GM18861 (cell line): ENCODE measurements around the gene RCSD1.
"Not testable (repeated sequence)": the region's sequence is repeated elsewhere in the genome, so short reads cannot be mapped to it uniquely, and the experiment has no call there.

Source experiments
- ATAC-seq: cut with Tn5 transposase; IDR thresholded peaks from one replicate; pipeline ENCODE4 v1.9.1; 2021; ENCODE audit not compliant: unreplicated experiment

The RCSD1 gene

DNA sequence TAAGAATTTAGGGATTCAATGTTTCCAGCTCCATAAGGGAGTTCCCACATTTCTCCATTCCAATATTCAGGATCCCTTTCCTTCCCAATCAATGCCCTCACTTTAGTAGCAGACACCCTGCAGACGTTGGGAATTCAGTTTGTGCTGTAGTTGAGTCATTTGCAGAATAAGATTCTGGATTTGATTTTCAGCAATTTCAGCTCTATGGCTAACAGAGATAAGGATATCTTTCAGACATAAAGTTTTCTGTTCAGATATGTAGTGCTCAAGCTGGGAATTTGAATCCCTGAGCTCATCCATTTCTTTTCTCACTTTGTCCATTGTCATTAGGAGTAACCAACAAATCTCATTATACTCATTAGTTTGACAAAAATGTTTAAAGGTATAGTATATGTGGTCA, 104.8 kb downstream of the RCSD1 start:
- ATAC-seq, result no peak

- no peak for ATAC-seq
Measured at GRCh38 chr1:167737169-167737568, 107.1 kb downstream of the RCSD1 start.

- no peak for ATAC-seq
Measured at GRCh38 chr1:167738158-167738557, 108.1 kb downstream of the RCSD1 start.

GRCh38 chr1:167739752-167740151, 109.7 kb downstream of the RCSD1 start:
- no peak for ATAC-seq

DNA sequence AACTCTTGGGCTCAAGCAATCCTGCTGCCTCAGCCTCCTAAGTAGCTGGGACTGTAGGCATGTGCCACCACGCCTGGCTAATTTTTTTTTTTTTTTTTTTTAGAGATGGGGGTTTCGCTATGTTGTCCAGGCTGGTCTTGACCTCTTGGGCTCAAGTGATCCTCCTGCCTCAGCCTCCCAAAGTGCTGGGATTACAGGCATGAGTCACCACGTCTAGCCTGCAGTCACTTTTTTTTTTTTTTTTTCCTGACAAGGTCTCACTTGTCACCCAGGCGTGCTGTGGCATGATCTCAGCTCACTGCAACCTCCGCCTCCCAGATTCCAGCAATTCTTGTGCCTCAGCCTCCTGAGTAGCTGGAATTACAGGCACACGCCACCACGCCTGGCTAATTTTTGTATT, 111.1 kb downstream of the RCSD1 start:
- ATAC-seq, result not testable (repeated sequence)

DNA sequence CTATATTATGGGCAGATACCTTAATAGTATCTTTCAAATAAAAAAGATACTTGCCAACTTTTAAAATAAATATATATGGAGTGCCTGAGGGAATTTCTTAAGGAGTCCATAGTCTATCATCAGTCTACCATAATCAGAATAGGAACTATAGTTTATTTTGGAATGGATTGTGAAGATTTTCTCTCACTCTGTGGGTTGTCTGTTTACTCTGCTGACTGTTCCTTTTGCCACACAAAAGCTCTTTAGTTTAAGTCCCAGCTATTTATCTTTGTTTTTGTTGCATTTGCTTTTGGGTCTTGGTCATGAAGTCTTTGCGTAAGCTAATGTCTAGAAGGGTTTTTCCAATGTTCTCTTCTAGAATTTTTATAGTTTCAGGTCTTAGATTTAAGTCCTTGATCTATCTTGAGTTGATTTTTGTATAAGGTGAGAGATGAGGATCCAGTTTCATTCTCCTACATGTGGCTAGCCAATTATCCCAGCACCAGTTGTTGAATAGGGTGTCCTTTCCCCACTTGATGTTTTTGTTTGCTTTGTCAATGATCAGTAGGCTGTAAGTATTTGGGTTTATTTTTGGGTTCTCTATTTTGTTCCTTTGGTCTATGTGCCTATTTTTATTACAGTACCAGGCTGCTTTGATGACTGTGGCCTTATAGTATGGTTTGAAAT, 112.5 kb downstream of the RCSD1 start:
- not testable (repeated sequence) for ATAC-seq

- no peak for ATAC-seq
Measured at GRCh38 chr1:167744901-167745300, 114.9 kb downstream of the RCSD1 start.

DNA sequence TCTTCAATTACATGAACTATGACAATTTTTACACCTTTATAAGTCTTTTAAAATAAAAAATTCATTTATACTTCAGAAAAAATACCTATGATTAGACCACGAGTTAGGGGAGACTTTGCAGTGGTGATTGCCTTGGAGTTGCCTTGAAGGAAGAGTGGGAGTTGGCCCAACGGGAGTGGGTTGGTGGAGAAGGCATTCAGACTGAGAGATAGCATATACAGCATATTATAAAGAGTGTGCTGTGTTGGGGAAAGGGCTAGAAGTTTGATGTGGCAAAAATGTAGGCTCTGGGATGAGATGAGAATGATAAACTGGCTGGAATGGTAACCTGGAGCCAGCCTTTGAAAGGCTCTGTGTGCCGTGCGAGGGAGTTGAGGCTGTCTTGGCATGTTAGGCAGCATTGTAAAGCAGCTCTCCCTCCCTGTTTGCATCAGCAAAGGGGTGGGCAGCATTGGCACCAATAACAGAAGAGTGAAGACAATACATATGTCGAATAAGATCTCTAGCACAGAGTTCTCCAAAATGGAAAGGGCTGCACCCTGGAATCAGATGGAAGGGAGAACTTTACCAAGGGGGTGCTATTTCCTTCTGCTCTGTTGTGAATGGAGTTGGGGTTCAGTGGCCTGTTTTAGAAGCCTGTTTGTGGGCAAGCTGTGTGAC, 116.1 kb downstream of the RCSD1 start:
- ATAC-seq, result no peak

DNA sequence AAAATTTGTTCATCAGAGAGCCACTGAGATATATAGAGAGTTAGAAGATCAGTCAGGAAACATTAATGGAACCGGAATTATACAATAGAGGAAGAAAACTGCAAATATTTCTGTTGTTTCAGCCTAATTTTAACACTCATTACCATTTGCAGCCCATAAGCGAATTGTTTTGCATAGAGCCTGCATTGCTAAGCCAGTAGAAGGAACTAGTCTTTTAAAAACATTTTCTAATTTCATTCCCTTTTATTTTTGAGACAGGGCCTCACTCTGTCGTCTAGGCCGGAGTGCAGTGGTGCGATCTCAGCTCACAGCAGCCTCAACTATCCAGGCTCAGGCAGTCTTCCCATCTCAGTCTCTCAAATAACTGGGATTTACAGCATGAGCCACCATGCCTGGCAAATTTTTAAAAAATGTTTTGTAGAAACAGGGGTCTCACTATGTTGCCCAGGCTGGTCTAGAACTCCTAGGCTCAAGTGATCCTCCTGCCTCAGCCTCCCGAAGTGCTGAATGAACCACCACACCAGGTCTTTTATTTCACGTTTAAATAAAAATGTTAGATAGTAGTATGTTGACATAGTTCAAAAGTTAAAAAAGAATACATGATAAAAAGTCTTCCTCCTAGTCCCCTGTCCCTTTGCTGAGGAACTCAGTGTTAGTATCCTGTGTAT, 117.1 kb downstream of the RCSD1 start:
- no peak for ATAC-seq

- no peak for ATAC-seq
Measured at GRCh38 chr1:167747988-167748387, 118.0 kb downstream of the RCSD1 start.

DNA sequence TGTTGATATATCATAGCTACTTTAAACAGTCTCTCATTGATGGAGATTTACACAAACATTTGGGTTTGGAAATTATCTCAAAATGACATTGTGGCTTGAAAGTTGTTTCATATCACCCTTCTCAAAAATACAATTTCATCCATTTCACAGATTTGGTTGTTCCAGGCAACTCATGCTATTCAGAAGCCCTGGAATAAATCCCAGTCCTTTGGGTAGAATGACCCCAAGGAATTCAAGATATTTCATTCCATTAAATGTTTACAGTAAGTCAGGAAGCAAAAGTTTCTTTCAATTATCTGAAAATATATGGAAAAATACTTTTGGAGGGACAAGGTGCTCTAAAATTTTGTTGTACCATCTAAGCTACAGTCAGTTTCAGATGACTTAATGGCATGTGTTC, 118.9 kb downstream of the RCSD1 start:
- no peak for ATAC-seq

DNA sequence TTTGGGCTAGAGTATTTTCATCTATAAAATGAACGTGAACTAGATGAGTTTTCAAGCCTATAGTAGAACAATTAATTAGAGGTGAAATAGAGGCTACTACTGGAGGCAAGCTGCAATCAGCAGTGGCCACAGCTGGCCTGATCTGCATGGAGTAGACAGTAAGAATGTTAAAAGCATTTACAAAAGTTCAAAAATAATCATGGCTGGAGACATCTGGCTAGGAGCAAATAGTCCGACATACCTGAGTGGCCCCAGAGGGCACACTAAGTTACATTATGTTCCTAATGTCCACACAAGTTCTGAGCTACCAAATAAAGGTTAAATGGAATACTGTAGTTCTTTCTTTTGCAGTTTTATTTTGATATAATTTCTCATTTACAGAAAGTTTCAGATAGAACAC, 119.7 kb downstream of the RCSD1 start:
- ATAC-seq, result no peak

DNA sequence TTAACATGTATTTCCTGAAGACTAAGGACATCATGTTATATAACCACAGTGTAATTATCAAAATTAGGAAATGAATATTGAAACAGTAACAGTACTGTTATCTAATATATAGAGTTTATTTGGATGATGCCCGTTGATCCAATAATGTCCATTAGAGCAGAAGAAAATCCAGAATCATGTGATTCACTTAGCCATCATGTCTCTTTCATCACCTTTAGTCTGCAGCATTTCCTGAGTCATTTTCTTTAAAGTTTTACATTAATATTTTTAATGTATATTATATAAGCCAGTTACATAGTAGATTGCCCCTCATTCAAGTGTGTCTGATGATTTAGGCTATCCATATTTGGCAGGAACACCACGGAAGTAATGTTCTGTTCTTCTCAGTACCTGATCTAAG, 120.6 kb downstream of the RCSD1 start:
- no peak for ATAC-seq

DNA sequence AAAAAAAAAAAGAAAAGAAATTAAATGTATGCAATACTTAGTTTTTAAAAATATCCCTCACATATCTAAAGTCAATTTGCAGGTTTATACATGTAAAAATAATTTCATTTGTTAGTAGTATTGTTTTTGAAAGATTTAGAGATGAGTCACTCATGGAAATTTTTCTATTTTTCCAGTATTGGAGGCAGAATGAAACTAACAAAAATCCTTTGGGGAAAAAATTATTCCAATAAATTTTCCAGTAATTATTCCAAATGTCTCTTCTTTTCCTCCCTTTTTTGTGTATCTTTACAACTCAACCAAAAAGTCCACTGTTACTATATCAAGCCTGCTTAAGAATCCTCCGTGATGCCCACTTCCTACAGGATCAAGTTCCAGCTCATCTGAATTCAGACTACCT, 121.6 kb downstream of the RCSD1 start:
- ATAC-seq, result no peak

DNA sequence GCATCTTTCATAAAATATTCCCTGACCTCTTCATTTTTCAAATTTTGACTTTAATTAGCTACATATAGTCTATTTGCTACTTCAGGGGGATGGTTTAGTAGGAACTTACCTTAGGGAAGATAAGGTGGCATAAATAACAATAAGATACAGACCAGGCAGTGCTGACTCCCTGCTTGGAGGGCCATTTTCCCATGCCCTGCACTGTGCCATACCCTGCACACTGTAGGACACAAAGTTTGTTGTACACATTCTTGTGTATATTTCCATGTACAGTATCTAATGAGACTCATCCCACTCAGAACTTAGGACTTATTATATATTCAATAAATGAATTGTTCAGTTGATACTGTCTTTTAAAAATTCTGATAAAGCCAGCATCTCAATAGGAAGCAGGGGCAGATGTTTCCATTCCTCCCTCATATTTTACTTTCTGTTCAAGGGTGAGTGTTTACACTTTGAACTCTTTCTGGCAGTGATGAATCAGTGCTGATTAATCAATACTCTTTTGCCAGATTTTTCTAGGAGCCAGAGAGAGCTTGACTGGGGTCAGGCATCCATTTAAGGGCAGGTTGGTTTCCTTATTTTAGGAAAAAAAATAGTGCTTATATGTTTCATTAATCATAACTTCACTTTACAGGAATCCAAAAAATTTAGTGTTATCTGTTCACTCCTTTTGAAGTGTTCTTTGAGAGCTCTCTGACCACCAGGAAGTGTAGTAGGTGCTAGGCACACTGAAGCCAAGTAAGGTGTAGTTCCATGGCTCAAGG, 122.4 kb downstream of the RCSD1 start:
- no peak for ATAC-seq

- ATAC-seq, result no peak
Measured at GRCh38 chr1:167755654-167756053, 125.6 kb downstream of the RCSD1 start.
